WTC11 (cell line): ENCODE measurements around the gene UCN.

ENCODE experiments used
- ELF4 ChIP-seq: sonication (generic); formaldehyde crosslinking; IDR thresholded peaks from 2 replicates; pipeline ENCODE4 v1.8.1; 2022; ENCODE audit warnings: low read depth, mild to moderate bottlenecking, moderate library complexity, missing genetic modification reagents
- FOXJ3 ChIP-seq: sonication (generic); formaldehyde crosslinking; IDR thresholded peaks from 2 replicates; pipeline ENCODE4 v1.9.0; 2021; ENCODE audit warnings: missing genetic modification reagents, mild to moderate bottlenecking, borderline replicate concordance
- NFYB ChIP-seq: sonication (generic); formaldehyde crosslinking; conservative IDR thresholded peaks from 2 replicates; pipeline ENCODE4 v1.8.0; 2022; ENCODE audit warnings: low read depth, missing genetic modification reagents
- PRRX2 ChIP-seq: fragments of 250-450 bp; sonication (Bioruptor Pico); IDR thresholded peaks from 2 replicates; pipeline ENCODE4 v1.8.0; 2021; ENCODE audit warnings: mild to moderate bottlenecking
- SP1 ChIP-seq: sonication (generic); formaldehyde crosslinking; conservative IDR thresholded peaks from 2 replicates; pipeline ENCODE4 v1.8.1; 2022; ENCODE audit warnings: missing genetic modification reagents
- TEAD1 ChIP-seq: sonication (generic); formaldehyde crosslinking; IDR thresholded peaks from 2 replicates; pipeline ENCODE4 v1.8.0; 2022; ENCODE audit warnings: mild to moderate bottlenecking, missing genetic modification reagents
- ZNF138 ChIP-seq: sonication (generic); formaldehyde crosslinking; conservative IDR thresholded peaks from 2 replicates; pipeline ENCODE4 v1.8.1; 2022; ENCODE audit warnings: mild to moderate bottlenecking, moderate library complexity, missing genetic modification reagents
- ZNF423 ChIP-seq: fragments of 250-450 bp; sonication (Bioruptor Pico); IDR thresholded peaks from 2 replicates; pipeline ENCODE4 v2.1.2; 2022; ENCODE audit warnings: mild to moderate bottlenecking, moderate library complexity
- TF ChIP-seq, protein P1 (sequence below): fragments of 200-600 bp; IDR thresholded peaks from 2 replicates; pipeline ENCODE4 v1.8.0; 2022; ENCODE audit warnings: antibody characterized with exemption
- TF ChIP-seq, protein P2 (sequence below): fragments of 250-450 bp; sonication (Bioruptor Pico); IDR thresholded peaks from 2 replicates; pipeline ENCODE4 v2.1.2; 2022; ENCODE audit warnings: mild to moderate bottlenecking, moderate library complexity
- TF ChIP-seq, protein P3 (sequence below): sonication (generic); formaldehyde crosslinking; IDR thresholded peaks from 2 replicates; pipeline ENCODE4 v1.8.1; 2022; ENCODE audit warnings: mild to moderate bottlenecking, missing genetic modification reagents, moderate library complexity, borderline replicate concordance

DNA sequence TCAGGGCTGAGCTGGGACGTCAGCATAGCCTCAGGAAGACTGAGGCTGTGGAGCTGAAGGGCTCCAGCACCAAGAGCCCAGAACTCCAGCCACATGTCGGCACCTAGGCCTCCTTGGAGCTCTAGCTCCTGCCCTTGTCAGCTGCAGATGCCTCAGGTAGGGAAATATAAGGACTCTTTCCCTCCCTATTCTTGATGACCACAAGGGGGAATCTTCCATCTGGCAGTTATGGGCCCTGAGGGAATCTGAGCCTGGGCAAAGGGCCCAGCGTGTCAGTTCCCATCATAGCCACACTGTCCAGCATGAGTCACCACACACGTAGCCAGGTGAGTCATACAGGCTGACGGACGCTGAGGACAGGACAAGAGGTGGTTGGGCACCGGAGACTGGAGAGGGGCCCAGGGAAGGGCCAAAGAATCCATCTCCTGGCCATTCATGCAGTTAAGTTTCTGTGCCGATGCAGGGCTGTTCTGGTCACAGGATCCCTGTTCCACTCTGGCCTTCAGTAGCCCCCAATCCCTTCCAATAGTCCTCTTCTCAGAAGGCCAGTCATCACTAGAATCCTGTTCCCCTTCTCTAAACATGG, 12.8 kb upstream of the UCN start:
- TF ChIP-seq FOXJ3 (CRISPR knock-in tag) (no peak), TEAD1 (CRISPR knock-in tag) (no peak), ZNF138 (CRISPR knock-in tag) (no peak), NFYB (CRISPR knock-in tag) (no peak), ZNF423 (CRISPR knock-in tag) (no peak), SP1 (CRISPR knock-in tag) (no peak), ELF4 (no peak), PRRX2 (CRISPR knock-in tag) (no peak)
- TF ChIP-seq, protein P1, sequence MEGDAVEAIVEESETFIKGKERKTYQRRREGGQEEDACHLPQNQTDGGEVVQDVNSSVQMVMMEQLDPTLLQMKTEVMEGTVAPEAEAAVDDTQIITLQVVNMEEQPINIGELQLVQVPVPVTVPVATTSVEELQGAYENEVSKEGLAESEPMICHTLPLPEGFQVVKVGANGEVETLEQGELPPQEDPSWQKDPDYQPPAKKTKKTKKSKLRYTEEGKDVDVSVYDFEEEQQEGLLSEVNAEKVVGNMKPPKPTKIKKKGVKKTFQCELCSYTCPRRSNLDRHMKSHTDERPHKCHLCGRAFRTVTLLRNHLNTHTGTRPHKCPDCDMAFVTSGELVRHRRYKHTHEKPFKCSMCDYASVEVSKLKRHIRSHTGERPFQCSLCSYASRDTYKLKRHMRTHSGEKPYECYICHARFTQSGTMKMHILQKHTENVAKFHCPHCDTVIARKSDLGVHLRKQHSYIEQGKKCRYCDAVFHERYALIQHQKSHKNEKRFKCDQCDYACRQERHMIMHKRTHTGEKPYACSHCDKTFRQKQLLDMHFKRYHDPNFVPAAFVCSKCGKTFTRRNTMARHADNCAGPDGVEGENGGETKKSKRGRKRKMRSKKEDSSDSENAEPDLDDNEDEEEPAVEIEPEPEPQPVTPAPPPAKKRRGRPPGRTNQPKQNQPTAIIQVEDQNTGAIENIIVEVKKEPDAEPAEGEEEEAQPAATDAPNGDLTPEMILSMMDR, result no peak
- TF ChIP-seq, protein P2, sequence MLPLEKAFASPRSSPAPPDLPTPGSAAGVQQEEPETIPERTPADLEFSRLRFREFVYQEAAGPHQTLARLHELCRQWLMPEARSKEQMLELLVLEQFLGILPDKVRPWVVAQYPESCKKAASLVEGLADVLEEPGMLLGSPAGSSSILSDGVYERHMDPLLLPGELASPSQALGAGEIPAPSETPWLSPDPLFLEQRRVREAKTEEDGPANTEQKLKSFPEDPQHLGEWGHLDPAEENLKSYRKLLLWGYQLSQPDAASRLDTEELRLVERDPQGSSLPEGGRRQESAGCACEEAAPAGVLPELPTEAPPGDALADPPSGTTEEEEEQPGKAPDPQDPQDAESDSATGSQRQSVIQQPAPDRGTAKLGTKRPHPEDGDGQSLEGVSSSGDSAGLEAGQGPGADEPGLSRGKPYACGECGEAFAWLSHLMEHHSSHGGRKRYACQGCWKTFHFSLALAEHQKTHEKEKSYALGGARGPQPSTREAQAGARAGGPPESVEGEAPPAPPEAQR (CRISPR knock-in tag), result no peak
- TF ChIP-seq, protein P3, sequence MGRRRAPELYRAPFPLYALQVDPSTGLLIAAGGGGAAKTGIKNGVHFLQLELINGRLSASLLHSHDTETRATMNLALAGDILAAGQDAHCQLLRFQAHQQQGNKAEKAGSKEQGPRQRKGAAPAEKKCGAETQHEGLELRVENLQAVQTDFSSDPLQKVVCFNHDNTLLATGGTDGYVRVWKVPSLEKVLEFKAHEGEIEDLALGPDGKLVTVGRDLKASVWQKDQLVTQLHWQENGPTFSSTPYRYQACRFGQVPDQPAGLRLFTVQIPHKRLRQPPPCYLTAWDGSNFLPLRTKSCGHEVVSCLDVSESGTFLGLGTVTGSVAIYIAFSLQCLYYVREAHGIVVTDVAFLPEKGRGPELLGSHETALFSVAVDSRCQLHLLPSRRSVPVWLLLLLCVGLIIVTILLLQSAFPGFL (CRISPR knock-in tag), result no peak
